Measurements from ENCODE around the gene UBE2E2.

UBE2E2 gene

DNA sequence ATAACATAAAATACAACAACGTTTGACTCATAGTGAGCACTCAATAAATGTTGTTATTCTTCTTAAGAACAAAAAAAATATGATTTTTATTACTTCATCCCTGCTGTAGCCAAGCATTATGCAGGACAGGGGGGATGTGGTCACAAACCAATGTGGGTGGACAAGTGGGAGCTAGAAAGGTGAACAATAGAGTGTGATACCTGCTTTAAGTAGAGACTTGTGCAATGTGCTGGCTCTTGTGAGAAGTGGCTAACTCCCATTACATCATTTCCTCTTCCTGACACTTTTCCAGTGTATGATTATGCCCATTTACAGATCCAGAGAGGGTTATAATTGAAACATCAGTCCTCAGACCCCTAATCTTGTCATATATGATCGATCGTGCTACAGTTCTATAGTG lies 193.6 kb downstream of the UBE2E2 start:
- DNase-seq = no peak

DNA sequence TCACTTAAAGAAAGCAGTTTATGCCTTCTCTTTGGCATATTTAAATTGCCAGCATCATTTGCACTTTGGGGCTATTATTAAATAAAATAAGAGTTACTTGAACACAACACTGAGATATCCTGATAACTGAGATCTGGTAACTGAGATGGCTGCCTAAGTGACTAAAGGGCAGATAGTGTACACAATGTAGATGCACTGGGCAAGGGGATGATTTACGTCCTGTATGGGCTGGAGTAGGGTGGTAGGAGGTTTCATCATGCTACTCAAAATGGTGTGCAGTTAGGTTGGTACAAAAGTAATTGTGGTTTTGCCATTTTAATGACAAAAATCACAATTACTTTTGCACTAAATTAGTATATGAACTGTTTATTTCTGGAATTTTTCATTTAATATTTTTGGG lies 196.1 kb downstream of the UBE2E2 start:
- no peak for DNase-seq

DNA sequence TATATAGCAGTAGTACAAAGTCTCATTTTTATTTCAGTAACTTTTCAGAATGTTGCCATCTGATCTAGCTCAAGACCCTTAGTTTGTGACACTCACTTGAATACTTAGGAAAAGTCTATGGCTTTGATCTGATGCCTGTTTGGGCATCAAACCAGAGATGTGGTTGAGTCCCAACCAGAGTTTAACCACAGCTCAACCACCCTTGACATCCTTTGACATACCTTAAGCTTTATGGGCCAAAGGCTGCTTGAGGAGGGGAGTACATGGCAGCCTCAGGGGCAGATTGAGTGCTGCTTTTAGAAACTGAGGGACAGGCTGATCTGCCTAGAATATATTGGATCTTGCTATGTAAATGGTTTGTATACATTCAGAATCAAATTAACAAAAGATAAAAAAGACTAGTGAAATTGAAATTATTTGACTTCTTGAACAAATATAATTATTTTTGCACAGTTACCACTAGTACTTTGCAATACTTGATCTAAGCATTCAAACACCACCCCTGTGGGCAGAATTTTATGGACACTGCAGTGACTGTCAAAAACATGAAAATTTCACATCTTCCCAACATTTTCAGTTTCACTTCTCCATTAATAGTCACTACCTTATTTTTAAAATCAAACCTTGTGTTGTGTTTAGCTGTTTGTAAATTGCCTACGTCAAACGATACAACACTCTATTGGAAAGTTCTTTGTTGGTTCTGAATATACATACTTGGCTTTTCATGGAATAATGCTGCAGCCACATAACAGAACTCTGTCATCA lies 199.8 kb downstream of the UBE2E2 start:
- no peak for DNase-seq

DNA sequence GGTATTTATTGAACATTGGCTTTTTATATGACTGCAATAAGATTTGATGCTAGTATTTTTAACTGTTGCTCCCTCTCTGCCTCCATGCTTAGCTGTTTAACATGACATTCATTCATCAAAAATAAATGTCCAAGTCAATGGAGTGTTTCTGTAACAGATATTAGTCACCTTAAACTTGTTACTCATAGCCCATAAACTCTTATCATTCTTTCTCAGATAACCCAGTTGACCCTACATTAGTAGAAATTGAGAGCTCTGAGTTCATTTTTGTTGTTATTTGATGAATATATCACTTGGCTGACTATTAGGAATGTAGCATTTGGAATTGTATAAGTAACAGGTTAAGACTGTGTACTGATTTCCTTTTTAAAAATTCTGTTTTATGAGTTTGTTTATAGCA lies 201.1 kb downstream of the UBE2E2 start:
- no peak for DNase-seq

DNA sequence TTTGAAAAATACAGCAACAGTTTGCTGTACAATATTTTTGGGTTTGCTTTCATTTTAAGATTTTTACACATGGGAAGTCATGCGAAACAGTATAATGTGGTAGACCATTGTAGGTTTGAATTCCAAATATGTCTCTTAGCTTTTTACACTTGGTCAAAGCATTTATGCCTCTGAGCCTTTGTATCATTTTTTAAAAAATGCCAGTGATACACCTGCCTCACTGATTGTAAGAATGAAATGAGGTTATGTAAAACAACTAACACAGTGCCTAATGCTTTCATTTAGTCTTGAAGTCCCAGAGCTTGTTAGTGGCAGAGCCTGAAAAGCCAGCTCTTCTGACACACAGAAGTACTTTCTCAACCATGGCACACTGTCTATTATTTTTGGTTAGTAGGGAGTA lies 202.0 kb downstream of the UBE2E2 start:
- DNase-seq = no peak

DNA sequence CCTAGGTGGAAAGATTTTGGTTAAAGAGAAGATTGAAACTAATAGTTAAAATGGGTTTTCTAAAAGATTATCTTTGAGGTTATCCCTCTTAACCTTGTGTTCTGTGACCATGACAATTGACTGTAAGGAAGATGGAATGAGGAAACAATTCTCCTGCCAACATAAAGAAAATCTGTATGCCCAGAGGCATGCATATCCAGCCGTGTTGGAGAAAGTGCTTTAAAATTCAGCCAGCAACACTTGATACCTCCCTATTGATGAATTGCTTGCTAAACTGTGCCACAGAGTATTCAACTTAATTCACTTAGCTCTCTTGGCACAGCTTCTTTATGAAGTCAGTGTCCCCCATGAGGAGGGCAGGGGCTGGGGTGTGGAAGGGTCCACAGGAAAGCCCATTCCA lies 203.5 kb downstream of the UBE2E2 start:
- no peak for DNase-seq

DNA sequence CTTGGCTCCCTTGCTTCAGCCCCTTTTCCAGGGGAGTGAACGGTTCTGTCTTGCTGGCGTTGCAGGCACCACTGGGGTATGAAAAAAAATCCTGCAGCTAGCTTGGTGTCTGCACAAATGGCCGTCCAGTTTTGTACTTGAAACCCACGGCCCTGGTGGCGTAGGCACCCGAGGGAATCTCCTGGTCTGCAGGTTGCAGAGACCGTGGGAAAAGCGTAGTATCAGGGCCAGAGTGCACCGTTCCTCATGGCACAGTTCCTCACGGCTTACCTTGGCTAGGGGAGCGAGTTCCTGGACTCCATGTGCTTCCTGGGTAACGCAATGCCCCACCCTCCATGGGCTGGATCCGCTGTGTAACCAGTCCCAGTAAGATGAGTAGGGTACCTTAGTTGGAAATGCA lies 214.9 kb downstream of the UBE2E2 start:
- no peak for DNase-seq

DNA sequence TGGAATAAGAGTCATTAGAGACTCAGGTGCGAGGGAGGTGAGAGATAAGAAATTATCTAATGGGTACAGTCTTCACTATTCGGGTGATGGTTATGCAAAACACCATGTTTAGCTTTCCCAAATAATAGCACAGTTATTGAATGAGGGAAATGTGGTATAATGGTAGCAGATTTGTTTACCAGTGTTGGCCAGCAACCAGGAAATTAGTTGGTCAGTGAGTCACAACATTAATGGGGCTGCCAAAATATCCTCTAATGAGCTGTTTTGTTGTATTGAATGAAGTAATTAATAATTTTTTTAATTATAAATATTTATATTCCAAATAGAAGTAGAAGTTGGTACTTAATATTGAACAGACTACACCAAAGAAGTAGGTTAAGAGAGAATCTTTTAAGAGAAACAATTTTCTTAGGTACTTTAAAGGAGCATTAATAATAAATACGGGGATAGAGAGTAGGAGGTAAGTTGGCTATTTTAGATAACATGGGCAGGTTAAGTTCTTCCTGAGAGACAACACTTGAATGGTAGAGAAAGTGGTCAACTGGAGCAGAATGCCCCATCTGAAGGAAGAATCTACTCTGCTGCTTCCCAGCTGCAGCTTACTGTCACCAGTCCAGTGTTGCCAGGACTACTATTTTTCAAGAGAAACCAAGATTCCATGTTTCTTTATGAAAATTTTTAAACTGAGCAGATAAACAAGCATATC lies 218.8 kb downstream of the UBE2E2 start:
- DNase-seq = no peak

DNA sequence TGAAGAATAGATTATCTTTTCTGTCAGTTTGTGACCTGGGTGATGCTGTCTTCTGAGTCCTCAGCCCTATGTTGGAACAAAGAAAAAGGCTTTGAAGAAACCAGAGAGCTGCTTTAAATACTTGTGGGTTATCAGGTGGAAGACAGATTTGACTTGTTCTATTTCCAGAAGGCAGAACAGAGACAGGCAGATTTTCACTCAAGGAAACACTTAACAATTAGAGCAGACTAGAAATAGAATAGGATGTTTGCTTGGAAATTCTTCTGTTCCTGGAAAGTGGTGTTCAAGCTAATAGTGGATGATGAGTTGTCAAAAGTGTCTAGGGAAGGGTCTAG lies 219.4 kb downstream of the UBE2E2 start:
- no peak for DNase-seq

DNA sequence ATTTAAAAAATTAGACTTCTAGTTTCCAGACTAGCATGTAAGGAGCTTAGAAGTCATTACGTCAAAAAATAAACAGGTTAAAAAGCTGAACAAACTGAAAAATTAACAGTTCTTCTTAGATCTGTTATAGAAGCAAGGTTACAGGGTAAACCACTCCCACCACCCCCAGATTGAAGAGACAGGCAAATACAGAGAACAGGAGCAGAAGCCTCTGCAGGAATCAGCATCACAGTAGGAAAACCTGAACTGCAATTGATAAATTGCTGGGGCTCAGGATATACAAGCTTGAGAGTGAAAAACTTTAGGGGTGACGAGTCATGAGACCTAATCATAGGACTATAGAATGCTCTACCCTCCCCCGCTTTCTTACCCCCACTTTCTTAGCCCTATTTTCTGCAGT lies 222.3 kb downstream of the UBE2E2 start:
- DNase-seq = no peak

DNA sequence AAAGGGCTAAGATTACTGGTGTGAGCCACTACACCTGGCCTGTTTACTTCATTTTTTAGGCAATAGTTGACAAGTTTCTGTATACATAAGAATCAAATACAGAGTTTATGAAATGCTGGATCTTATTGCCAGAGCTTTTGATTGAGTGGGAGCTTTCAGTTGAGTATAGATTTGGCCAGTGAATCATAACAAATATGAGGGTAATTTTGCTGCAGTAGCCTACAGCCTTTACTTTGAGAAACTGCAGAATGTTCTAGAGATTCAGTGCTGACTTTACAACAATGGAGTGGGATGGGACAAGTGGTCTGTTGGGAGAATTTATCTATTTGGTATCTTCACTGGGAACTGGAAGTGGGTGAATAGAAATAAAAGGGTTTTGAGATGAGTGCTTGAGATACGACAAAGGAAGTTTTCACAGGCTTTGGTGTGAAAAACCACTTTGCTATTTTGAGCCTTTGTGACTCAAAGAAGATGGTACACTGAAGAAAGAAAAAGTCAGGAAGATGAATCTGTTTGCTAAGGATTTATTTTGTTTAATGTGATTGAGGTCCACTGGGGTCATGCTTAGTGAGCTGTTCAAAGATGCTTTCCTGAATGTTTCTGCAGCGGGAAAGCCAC lies 227.8 kb downstream of the UBE2E2 start:
- DNase-seq = no peak

DNA sequence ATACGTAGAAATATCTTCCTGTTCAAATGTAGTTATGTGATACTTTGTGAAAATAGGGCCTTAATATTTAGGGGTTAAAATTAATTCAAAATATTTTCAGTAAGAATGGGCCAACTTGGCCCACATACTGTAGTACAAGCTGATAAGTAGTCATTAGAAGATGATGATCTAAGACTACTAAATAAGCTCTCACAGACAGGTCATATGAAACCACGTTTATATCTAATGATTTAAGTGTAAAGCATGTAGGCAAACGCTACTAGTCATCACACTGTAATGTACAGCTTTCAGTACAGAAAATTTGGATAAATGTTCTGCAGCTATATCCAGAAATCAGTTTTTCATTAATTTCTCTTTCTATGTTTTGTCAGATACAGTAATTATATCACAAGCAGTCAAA lies 228.6 kb downstream of the UBE2E2 start:
- DNase-seq = no peak

DNA sequence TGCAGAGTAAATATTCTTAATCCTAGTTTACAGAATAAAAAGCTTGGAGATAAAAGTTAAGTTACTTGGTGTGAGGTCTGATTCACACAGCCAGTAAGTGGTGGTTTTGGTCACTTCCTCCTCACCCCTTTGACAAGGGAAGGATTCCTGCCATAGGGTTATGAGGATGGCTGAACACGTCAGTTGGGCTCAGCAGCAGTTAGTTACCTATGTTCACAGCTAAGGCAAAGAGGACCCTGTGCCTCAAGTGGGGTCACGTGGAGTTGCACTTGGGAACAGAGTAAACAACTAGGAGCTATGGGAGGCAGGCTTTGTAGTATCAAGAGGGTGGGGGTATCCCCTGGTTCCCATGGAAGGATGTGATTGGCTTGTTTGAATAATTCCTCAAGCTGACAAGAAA lies 232.2 kb downstream of the UBE2E2 start:
- DNase-seq = no peak

DNA sequence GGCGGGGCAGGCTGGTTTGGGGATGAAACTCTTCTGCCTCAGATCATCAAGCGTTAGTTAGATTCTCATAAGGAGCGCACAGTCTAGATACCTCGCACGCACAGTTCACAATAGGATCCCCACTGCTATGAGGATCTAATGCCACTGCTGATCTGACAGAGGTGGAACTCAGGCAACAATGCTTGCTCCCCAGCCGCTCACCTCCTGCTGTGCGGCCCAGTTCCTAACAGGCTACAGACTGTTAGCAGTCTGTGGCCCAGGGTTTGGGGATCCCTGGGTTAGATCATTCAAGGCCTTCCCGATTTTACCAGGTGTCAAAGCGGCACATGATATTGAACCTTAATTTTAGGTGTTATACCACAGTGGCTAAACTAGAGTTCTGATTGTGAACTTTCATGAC lies 232.8 kb downstream of the UBE2E2 start:
- no peak for DNase-seq

DNA sequence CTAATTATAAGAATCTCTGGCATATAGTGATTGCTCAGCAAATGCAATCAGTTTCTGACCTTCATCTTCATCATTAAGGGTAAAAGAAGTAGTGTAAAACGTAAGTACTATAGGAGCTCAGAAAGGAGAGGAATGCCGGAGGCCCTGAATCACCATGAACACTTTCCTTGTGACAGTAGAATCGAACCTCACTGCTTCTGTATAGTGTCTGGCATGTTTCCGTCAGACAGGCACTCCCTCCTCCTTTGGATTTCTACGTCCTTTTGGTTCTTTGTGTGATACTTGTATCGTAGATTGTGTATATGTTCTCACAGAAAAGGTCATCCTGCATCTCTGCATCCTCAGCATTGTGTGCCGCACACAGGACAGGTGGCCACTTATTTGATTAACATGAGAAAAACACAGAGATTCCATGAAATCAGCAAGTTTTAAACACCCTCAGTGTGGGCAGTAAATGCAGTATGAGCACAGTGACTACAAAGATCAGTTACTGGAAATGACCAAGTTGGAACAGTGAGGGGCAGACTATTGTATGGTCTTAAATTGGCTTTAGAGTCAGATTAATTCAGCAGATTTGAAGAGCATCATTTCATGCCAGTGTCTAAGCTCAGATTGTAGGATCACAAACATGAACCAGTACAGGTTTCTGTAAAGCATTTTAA lies 234.5 kb downstream of the UBE2E2 start:
- DNase-seq = no peak

DNA sequence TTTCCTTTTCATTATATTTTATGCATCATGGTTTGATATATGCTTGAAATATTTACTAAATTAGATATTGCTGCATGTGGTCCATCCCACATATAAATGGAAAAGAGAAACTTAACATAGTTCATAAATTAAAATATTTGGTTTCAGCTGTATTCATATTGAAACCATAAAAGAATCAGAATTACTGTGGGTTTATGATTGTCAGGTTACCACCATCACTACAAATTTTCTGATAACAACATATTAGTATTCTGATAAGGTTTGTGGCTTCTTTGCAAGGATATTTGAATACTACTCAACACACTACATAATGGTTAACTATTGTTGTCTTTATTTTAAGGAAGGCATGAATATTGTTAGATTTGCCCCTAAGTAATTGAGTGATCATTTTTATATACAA lies 235.5 kb downstream of the UBE2E2 start:
- DNase-seq = no peak

DNA sequence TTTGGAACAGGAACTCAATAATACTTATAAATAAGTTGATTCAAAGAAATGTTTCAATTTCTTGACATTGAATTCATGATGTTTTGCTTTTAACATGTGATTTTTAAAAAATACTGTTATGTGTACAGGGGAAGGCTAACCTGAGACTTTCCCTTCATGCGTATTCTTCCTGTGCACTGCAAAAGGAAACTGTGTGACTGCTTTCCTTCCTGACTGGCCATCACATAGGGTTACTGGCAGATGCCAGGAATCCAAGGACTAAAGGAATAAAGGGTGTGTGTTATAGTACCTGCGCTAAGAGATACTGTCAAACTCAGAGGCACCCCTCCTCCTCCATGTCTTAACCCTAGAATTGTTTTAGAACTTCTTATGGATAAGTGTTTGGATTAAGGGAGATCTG lies 236.0 kb downstream of the UBE2E2 start:
- no peak for DNase-seq

DNA sequence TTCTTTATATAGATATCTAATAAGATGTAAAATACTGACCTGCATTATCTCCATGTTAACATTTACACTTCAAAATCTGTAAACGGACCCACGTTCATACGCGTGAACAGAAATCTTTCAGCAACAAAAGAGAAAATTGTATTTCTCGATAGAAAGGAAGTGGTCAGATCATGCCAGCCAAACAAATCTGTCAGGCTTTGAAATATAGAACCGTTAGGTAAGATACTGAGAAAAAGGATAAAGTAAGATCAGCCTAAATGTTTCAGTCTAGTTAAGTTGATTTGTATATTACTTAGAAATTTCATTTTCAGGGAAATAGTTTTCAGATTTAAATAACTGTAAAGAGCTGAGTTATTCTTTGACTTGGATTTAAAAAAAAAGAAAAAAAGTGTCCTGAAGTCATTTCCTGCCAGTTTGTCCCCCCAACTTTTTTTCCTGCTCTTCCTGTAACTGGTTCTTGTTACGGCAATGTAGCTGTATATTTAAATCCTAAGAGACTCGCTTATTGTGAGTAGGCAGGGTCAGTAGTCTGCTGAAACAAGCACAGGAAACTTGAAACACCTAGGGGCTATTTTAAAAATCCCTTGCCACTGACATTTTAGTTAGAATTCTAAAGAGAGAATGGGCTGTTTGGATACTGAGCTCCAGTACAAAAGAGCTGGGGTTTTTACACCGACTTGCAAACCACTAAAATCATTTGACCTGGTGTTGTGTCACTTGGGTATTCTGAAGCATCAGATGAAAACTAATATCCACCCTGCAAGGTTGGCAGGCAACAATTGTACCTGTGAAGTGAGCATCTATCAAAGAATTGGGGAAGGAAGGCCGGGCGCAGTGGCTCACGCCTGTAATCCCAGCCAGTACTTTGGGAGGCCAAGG lies 237.5 kb downstream of the UBE2E2 start:
- peak in 2 of 6 experiments; percentile 9 to 13 for DNase-seq

DNA sequence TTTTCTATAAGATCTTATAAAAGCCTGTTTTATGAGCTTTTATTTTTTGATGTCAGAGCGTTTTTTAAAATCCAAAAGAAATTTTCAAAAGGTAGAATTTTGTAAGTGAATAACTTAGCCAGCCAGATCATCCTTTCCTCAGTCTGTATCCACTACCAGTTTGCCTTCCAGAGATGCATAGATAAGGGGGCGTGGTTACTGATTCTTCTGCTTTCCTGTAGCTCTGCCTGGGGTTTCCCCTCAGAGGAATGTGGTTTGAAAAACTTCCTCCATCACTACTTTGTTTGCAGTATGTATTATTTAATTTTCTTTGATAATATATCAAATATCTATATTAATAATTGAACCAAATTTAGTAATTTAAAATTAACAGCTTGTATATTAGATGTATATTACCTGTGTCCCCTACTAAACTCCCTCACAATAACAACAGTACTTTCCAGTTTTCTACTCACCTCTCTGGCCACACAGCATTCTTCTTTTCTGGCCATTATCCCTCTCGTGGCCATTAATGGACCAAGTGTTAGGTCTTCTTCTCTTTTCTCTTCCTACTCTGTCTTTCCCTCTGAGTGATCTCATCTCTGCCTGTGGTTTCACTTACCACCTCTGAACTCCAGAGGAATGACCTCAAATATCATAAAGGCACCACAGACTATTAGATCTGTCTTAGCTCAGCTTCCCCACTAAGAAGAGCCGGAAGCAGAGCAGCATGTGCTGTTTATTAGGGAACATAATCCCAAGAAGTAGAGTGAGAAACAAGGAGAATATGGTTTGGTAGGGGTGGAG lies 239.7 kb downstream of the UBE2E2 start:
- peak in 3 of 6 experiments; percentile 13 to 37 (median 25) for DNase-seq

DNA sequence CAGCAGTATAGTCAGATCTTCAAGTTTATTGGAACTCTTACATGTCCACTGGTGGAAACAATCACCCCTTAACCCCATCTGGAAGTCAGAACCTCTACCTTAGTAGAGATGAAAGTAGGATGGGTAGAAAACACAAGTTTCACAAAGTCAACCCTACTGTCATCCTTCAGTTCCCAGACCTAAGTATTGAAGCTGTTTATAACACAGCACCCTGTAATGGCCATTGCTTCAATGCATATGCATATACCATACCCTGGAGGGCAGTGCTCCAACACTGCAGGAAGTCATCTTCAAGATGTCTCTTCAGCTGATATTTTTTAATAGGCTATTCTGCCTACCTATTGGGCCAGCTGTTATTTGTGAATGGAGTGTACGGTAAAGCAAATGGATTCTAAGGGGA lies 241.3 kb downstream of the UBE2E2 start:
- DNase-seq = no peak

DNA sequence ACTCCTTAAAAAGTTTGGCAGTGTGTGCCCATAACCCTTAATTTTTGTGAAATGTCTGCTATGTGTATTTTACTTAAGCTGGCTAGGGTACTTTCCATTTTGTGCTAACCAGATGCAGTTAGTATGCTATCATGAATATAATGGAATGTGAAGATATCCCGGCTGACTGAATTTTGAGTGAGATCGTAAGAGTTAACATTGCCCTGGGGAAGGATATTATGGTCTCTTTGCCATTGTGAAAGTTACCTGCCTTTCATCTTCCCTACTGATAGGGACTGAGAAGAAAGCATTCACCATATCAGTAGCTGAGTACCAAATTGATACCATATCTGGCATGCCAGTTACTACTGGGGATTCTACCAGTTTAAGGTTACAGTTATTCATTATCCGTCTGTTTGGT lies 243.2 kb downstream of the UBE2E2 start:
- no peak for DNase-seq

DNA sequence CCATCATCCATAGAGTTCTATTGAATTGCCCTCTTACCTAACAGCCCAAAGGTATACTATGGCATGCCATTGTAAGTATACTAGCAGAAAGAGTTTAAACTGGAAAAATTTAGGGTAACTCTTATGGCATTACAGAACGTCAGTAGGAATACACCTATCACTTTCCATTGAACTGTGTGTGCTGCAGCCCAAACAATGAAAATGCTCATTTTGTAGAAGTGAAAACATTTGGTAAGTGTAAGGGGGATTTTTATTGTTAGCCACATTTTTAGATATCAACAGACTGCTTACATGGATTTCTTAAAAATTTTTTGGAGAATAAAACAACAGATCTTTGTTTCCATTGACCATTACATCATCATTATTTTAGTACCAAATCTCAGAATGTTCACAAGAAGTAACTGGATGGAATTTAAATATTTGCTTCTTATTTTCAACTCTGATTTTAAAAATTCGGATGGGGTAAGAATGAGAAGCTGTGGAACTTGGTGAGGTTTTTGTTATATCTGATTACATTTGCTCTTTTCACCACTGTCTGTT lies 245.9 kb downstream of the UBE2E2 start:
- DNase-seq = no peak
